Keratinocyte (primary cell): ENCODE data around the gene CFAP57. TPM values are rescaled to one million over a fixed set of nuclear protein-coding genes. Genes with fewer than 3 reads are reported as not detected.

Experiments
- DNase-seq: peaks from one replicate; pipeline ENCODE4 v3.0.0-alpha.2; 2011; ENCODE audit warnings: low read depth, missing footprints, low spot score
- FAIRE-seq: peaks from 2 replicates; lab custom pipeline; 2011; peaks lifted over from hg19 to GRCh38; lab: Jason Lieb, UNC
- H2AFZ ChIP-seq: 2 replicates; pipeline ENCODE4 v1.6.0; 2012; ENCODE audit warnings: low read length, control low read depth, inconsistent platforms; ENCODE audit not compliant: control insufficient read depth
- H3K27ac ChIP-seq: 2 replicates; pipeline ENCODE4 v1.5.1; 2011; ENCODE audit warnings: low read length; ENCODE audit not compliant: control insufficient read depth, insufficient read depth
- H3K27me3 ChIP-seq: 3 replicates; pipeline ENCODE4 v1.6.0; 2011; ENCODE audit warnings: low read length; ENCODE audit not compliant: control insufficient read depth, insufficient read depth; ENCODE audit errors: extremely low read depth
- H3K36me3 ChIP-seq, 2 experiments: 2 replicates in 1 of 2; 3 replicates in 1 of 2; pipeline ENCODE4 v1.5.1; 2011; ENCODE audit warnings: low read length in 2 of 2, mild to moderate bottlenecking in 1 of 2; ENCODE audit not compliant: control insufficient read depth in 2 of 2, insufficient read depth in 2 of 2; ENCODE audit errors: extremely low read depth in 1 of 2
- H3K4me1 ChIP-seq: 3 replicates; pipeline ENCODE4 v1.5.1; 2011; ENCODE audit warnings: low read length; ENCODE audit not compliant: control insufficient read depth, insufficient read depth; ENCODE audit errors: extremely low read depth
- H3K4me2 ChIP-seq: 3 replicates; pipeline ENCODE4 v1.6.0; 2011; ENCODE audit warnings: low read depth, low read length; ENCODE audit not compliant: control insufficient read depth, insufficient read depth; ENCODE audit errors: extremely low read depth
- H3K4me3 ChIP-seq, 3 experiments: fragments of 200-600 bp in 1 of 3; sonication (generic) in 1 of 3; 2 replicates in 2 of 3; 3 replicates in 1 of 3; pipeline ENCODE4 v1.5.1; 2011 to 2016; ENCODE audit warnings: low read length in 3 of 3, mild to moderate bottlenecking in 3 of 3, control low read depth in 2 of 3, inconsistent platforms in 1 of 3, low read depth in 1 of 3, mixed read lengths in 1 of 3, mixed run types in 1 of 3, moderate library complexity in 1 of 3; ENCODE audit not compliant: control insufficient read depth in 2 of 3, insufficient read depth in 2 of 3; ENCODE audit errors: extremely low read depth in 1 of 3
- H3K79me2 ChIP-seq: 2 replicates; pipeline ENCODE4 v1.6.0; 2012; ENCODE audit warnings: low read length; ENCODE audit not compliant: control insufficient read depth, insufficient read depth
- H3K9ac ChIP-seq: 3 replicates; pipeline ENCODE4 v1.6.0; 2011; ENCODE audit warnings: low read length; ENCODE audit not compliant: control insufficient read depth, insufficient read depth; ENCODE audit errors: extremely low read depth
- H3K9me1 ChIP-seq: 3 replicates; pipeline ENCODE4 v1.6.0; 2011; ENCODE audit warnings: low read length; ENCODE audit not compliant: control insufficient read depth, insufficient read depth; ENCODE audit errors: extremely low read depth
- H3K9me3 ChIP-seq: 2 replicates; pipeline ENCODE4 v1.5.1; 2012; ENCODE audit warnings: low read depth, low read length; ENCODE audit not compliant: control insufficient read depth
- H4K20me1 ChIP-seq: 3 replicates; pipeline ENCODE4 v1.6.0; 2011; ENCODE audit warnings: low read length; ENCODE audit not compliant: control insufficient read depth, insufficient read depth; ENCODE audit errors: extremely low read depth
- CTCF ChIP-seq, 3 experiments: IDR thresholded peaks in 1 of 3; conservative IDR thresholded peaks in 1 of 3; optimal IDR thresholded peaks in 1 of 3; 2 replicates in 2 of 3; 3 replicates in 1 of 3; pipeline versions ENCODE3 to v1.5.1; 2011; ENCODE audit warnings: low read length in 3 of 3, mild to moderate bottlenecking in 3 of 3, moderate library complexity in 2 of 3, control low read depth in 1 of 3, inconsistent platforms in 1 of 3; ENCODE audit not compliant: insufficient read depth in 2 of 3; ENCODE audit errors: extremely low read depth in 1 of 3
- EZH2 ChIP-seq: IDR thresholded peaks from one replicate; pipeline ENCODE4 v1.6.1; 2012; ENCODE audit warnings: inconsistent platforms, mild to moderate bottlenecking, low read length, moderate library complexity
- dilution Hi-C: fragments of 300-500 bp; cut with MboI; formaldehyde crosslinking; loops from one replicate; pipeline ENCODE4 v1.7.0; 2020; ENCODE audit warnings: low sequenced_read_pairs; ENCODE audit not compliant: extremely low pct_ligation_motif_present
- polyA plus RNA-seq, 5 experiments: library from polyadenylated mRNA; depleted of rRNA in 3 of 5; stranded (reverse) in 3 of 5; stranded (forward) in 1 of 5; unstranded in 1 of 5; fragments of >200 nt; gene quantifications; 1 replicate in 1 of 5; 2 replicates in 3 of 5; 3 replicates in 1 of 5; pipeline versions ENCODE4 v1.2.1 to v1.2.3, GENCODE V29; 2011 to 2012; ENCODE audit warnings: missing spikeins in 2 of 5, low read depth in 1 of 5, low replicate concordance in 1 of 5

CFAP57 gene
- polyA plus RNA-seq, 1 donor (not counting 4 experiments of a cell fraction or from before 2014, with no cell fraction given) = 0.39 TPM

- Histone ChIP-seq H2AFZ (no peak overlapping the region), H3K36me3 (no peaks in the 10 kb centered on the region), H3K4me2 (no peak overlapping the region), H3K9me1 (no peaks in the 10 kb centered on the region), H3K27me3 (no peaks in the 10 kb centered on the region), H3K4me3 (no peak overlapping the region), H3K4me1 (no peaks in the 10 kb centered on the region), H3K9me3 (no peaks in the 10 kb centered on the region), H4K20me1 (no peaks in the 10 kb centered on the region), H3K27ac (no peak overlapping the region), H3K79me2 (no peaks in the 10 kb centered on the region), H3K9ac (no peak overlapping the region)
- FAIRE-seq (no peak), DNase-seq (no peak)
- TF ChIP-seq EZH2 = no peak
- TF ChIP-seq CTCF (optimal IDR thresholded peaks at IDR 0.05 in 1 of 3, IDR thresholded peaks at IDR 0.05 in 1 of 3, conservative IDR thresholded peaks at IDR 0.05 in 1 of 3; ENCODE audit: extremely low read depth in 1 of 3, insufficient read depth in 2 of 3, low read length in 3 of 3) = no peak
- dilution Hi-C loops = no loop called here
Measured at GRCh38 chr1:43184995-43185394, 12.9 kb downstream of the CFAP57 start.

GRCh38 chr1:43188106-43188505, 16.0 kb downstream of the CFAP57 start:
- Histone ChIP-seq H3K27me3 (no peaks in the 10 kb centered on the region), H2AFZ (no peak overlapping the region), H3K9me3 (no peaks in the 10 kb centered on the region), H3K9ac (no peak overlapping the region), H4K20me1 (no peaks in the 10 kb centered on the region), H3K4me1 (no peaks in the 10 kb centered on the region), H3K27ac (no peak overlapping the region), H3K79me2 (no peaks in the 10 kb centered on the region), H3K36me3 (no peaks in the 10 kb centered on the region), H3K9me1 (no peaks in the 10 kb centered on the region), H3K4me2 (no peak overlapping the region), H3K4me3 (no peak overlapping the region)
- TF ChIP-seq EZH2 = no peak
- TF ChIP-seq CTCF (optimal IDR thresholded peaks at IDR 0.05 in 1 of 3, IDR thresholded peaks at IDR 0.05 in 1 of 3, conservative IDR thresholded peaks at IDR 0.05 in 1 of 3; ENCODE audit: extremely low read depth in 1 of 3, insufficient read depth in 2 of 3, low read length in 3 of 3) = no peak
- no peak for FAIRE-seq
- no peak for DNase-seq
- dilution Hi-C loops = no loop called here
